Colon (tissue), 2 donors: Measurements from ENCODE around the gene PPP4C.

Source experiments
- FAIRE-seq: peaks from 2 replicates; lab custom pipeline; 2012; peaks lifted over from hg19 to GRCh38; lab: Jason Lieb, UNC
- donor health status: control.
- donor health status: control.

The PPP4C gene

GRCh38 chr16:30127993-30128392, 52.2 kb downstream of the PPP4C start:
- FAIRE-seq, result no peak

- no peak for FAIRE-seq
These were observed 56.2 kb downstream of the PPP4C start for GRCh38 chr16:30131869-30132475.

- FAIRE-seq, result no peak
These were observed 56.8 kb downstream of the PPP4C start for GRCh38 chr16:30132591-30132990.
